Putamen (tissue), 1 donor: ENCODE measurements around the gene NCOA3.
"Not testable (repeated sequence)": the region's sequence is repeated elsewhere in the genome, so short reads cannot be mapped to it uniquely, and the experiment has no call there.

ENCODE experiments used
- DNase-seq: peaks from one replicate; pipeline ENCODE4 v3.0.0-alpha.2; 2016; ENCODE audit warnings: low spot score

NCOA3 gene

DNA sequence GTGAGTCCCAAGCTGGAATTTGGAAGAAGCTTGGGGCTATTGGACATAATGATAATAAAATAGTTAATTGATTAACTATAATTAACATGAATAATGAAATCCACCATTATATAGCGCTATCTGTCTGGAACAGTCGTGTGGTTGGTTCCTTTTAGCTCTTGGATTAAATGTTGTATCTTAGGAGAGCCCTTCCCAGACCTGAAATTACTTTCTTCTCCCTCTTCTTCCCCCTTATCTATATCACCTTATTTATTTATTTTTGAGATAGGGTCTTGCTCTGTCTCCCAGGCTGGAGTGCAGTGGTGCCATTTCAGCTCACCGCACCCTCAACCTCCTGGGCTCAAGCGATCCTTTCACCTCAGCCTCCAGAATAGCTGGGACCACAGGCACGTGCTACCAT is 64.6 kb downstream of the NCOA3 start:
- DNase-seq, result no peak

DNA sequence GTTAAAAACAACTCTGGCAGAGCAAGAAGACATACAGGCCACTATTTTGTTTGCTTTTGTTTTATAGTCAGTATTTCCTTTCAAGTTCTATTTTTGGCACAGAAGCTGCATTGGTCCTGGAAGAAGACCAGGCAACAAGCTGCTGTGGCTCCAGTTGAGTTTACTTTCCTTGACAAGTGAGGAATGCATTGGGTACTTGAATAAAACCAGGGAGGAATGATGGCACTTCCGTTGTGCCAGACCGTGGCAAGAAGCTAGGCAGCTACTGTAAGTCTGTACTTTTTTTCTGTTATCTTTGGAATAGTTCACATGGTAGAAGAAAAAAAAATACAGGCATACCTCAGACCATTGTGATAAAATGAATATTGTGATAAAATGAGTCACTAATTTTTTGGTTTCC is 66.3 kb downstream of the NCOA3 start:
- DNase-seq, result no peak

GRCh38 chr20:47568837-47569410 is 67.2 kb downstream of the NCOA3 start:
- no peak for DNase-seq

DNA sequence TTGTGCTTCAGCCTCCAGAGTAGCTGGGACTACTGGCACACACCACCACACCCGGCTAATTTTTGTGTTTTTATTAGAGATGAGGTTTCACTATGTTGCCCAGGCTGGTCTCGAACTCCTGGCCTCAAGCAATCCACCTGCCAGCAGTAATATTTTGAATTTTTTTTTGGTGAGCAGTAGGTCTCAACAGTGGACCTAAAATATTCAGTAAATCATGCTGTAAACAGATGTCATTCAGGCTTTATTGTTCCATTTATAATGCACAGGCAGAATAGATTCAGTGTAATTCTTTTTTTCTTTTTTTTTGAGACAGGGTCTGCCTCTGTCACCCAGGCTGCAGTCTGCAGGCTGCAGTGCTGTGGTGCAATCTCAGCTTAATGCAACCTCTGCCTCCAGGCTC is 69.7 kb downstream of the NCOA3 start:
- no peak for DNase-seq

GRCh38 chr20:47572105-47572729 is 70.5 kb downstream of the NCOA3 start:
- DNase-seq, result no peak

DNA sequence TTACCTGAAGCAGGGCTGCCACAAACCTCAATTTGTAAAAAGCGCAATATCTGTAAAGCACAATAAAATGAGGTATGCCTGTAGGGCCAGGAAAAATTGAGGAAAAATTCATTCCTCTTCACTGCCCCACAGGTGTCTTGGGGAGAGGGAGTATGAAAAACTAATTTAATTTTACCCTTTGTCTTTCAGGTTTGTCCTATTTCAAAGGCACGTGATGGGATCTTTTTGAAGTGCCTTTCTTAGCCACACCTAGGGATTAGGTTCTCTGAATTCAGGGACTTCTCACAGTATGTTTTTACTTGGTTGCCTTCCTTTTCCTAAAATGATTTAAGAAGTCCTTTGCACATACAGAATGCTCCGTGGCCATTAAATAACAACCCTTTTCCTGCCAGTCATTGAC is 71.9 kb downstream of the NCOA3 start:
- no peak for DNase-seq

GRCh38 chr20:47574616-47575364 is 73.1 kb downstream of the NCOA3 start:
- peak; percentile 21 for DNase-seq

GRCh38 chr20:47576516-47577033 is 74.9 kb downstream of the NCOA3 start:
- DNase-seq, result peak; percentile 45

- DNase-seq, result no peak
Observed at GRCh38 chr20:47577314-47577713, 75.6 kb downstream of the NCOA3 start.

DNA sequence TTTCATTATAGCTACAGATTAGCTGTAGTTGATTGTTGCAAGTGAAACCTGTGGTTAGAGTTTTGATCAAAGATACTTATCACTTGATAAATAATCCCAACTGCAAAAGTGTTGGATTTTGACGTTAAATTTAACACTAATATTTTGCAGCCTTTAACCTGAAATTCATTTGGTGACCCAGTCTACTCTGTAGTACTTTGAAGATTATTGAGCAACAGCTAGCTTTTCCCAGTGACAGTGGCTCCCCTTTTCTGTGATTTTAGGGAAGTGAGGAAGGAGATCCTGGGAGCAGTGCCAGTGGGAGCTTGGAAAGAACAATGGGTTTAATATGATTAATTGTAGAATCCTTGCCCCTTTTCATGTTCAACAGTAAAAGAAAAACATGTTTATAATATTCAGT is 76.9 kb downstream of the NCOA3 start:
- DNase-seq, result no peak

- DNase-seq, result not testable (repeated sequence)
Observed at GRCh38 chr20:47580686-47581085, 79.0 kb downstream of the NCOA3 start.

GRCh38 chr20:47581090-47581489 is 79.4 kb downstream of the NCOA3 start:
- no peak for DNase-seq

DNA sequence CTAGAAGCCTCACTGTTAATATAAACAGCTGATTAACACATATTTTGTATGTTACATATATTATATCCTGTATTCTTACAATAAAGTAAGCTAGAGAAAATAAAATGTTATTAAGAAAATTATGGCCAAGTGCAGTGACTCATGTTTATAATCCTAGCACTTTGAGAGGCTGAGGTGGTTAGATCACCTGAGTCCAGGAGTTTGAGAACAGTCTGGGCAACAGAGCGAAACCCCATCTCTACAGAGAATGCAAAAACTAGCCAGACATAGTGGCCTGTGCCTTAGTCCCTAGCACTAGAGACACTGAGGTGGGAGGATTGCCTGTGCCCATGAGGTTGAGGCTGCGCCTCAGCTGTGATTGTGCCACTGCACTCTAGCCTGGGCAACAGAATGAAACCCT is 81.9 kb downstream of the NCOA3 start:
- no peak for DNase-seq

- no peak for DNase-seq
Observed at GRCh38 chr20:47585087-47585747, 83.5 kb downstream of the NCOA3 start.

DNA sequence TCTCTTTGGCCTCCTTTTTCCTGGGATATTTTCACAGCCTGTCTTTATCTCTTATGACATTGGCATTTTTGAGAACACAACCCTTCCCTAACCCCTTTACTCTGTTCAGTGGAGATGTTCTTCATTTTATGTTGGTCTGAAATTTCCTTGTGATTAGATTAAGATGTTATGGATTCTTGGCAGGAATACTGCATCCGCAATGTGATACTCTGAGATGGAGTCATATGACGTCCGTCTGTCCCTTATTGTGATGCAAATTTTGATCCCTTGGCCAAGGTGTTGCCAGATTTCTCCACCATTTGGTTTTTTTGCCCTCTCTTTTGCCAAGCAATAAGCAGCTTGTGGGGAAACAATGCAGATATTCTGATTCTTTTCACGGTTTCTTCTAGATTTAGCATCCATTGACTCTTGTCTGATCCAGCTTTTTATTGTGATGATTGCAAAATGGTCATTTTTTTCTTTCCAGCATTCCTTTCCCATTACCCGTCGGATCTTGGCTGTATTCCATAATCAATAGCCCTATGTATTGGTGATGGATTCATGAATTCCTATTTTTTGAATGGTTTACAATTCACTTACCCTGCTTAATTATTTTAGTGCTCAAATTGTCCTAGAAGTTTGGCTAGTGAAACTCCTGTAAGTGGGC is 85.1 kb downstream of the NCOA3 start:
- no peak for DNase-seq

GRCh38 chr20:47588158-47588557 is 86.5 kb downstream of the NCOA3 start:
- DNase-seq, result no peak

GRCh38 chr20:47591231-47591630 is 89.5 kb downstream of the NCOA3 start:
- no peak for DNase-seq

GRCh38 chr20:47594157-47594556 is 92.5 kb downstream of the NCOA3 start:
- no peak for DNase-seq

- not testable (repeated sequence) for DNase-seq
Observed at GRCh38 chr20:47595138-47595537, 93.5 kb downstream of the NCOA3 start.

- DNase-seq, result no peak
Observed at GRCh38 chr20:47596003-47596571, 94.4 kb downstream of the NCOA3 start.

- DNase-seq, result no peak
Observed at GRCh38 chr20:47597090-47597489, 95.4 kb downstream of the NCOA3 start.
